Neuronal stem cell (in vitro differentiated cells): ENCODE measurements around the gene SLC49A3.

Experiments
- DNase-seq: peaks from one replicate; pipeline ENCODE4 v3.0.0-alpha.2; 2013; ENCODE audit warnings: low spot score
- H2AFZ ChIP-seq: one replicate; pipeline ENCODE4 v1.6.1; 2013; ENCODE audit warnings: mild to moderate bottlenecking, low read length, inconsistent platforms
- H2AK5ac ChIP-seq: 2 replicates; pipeline ENCODE4 v1.6.1; 2013; ENCODE audit warnings: low read depth, mild to moderate bottlenecking, inconsistent platforms, low read length, moderate library complexity, mixed read lengths
- H2BK120ac ChIP-seq: 2 replicates; pipeline ENCODE4 v1.6.1; 2013; ENCODE audit warnings: low read depth, mild to moderate bottlenecking, inconsistent platforms, low read length, moderate library complexity, mixed read lengths
- H2BK12ac ChIP-seq: one replicate; pipeline ENCODE4 v1.6.1; 2013; ENCODE audit warnings: low read length, inconsistent platforms
- H2BK15ac ChIP-seq: 2 replicates; pipeline ENCODE4 v1.6.1; 2013; ENCODE audit warnings: mild to moderate bottlenecking, low read length, inconsistent platforms, mixed read lengths
- H2BK5ac ChIP-seq: one replicate; pipeline ENCODE4 v1.6.1; 2013; ENCODE audit warnings: inconsistent platforms, mild to moderate bottlenecking, low read length, moderate library complexity
- H3K14ac ChIP-seq: one replicate; pipeline ENCODE4 v1.6.1; 2013; ENCODE audit warnings: low read length, inconsistent platforms
- H3K18ac ChIP-seq: 2 replicates; pipeline ENCODE4 v1.6.1; 2013; ENCODE audit warnings: low read length, inconsistent platforms
- H3K23ac ChIP-seq: 2 replicates; pipeline ENCODE4 v1.6.1; 2013; ENCODE audit warnings: low read depth, mild to moderate bottlenecking, mixed read lengths, low read length, inconsistent platforms; ENCODE audit not compliant: poor library complexity
- H3K27ac ChIP-seq: replicated peaks from 3 replicates; pipeline ENCODE4 v1.5.1; 2013; ENCODE audit warnings: low read length, inconsistent platforms
- H3K27me3 ChIP-seq, 3 experiments: 2 replicates each; pipeline ENCODE4 v1.6.1; 2013; ENCODE audit warnings: low read length in 3 of 3, mild to moderate bottlenecking in 2 of 3, inconsistent platforms in 1 of 3, low read depth in 1 of 3, mixed read lengths in 1 of 3, moderate library complexity in 1 of 3; ENCODE audit not compliant: control insufficient read depth in 3 of 3, insufficient read depth in 3 of 3
- H3K36me3 ChIP-seq, 2 donors: replicated peaks in 1 of 2; 2 replicates each; pipeline ENCODE4 v1.6.1; 2013; ENCODE audit warnings: low read length in 2 of 2; ENCODE audit not compliant: control insufficient read depth in 2 of 2, insufficient read depth in 2 of 2
- H3K4ac ChIP-seq: 2 replicates; pipeline ENCODE4 v1.6.1; 2013; ENCODE audit warnings: inconsistent platforms, mild to moderate bottlenecking, low read length, moderate library complexity
- H3K4me1 ChIP-seq, 2 donors: 1 replicate in 1 of 2; 2 replicates in 1 of 2; pipeline ENCODE4 v1.6.1; 2013; ENCODE audit warnings: low read length in 2 of 2, low read depth in 1 of 2; ENCODE audit not compliant: control insufficient read depth in 2 of 2, insufficient read depth in 1 of 2
- H3K4me2 ChIP-seq: one replicate; pipeline ENCODE4 v1.6.1; 2013; ENCODE audit warnings: mild to moderate bottlenecking, low read length, inconsistent platforms; ENCODE audit not compliant: insufficient read depth, poor library complexity, severe bottlenecking
- H3K4me3 ChIP-seq, 2 donors: 2 replicates each; pipeline ENCODE4 v1.5.1; 2013; ENCODE audit warnings: low read length in 2 of 2, mild to moderate bottlenecking in 2 of 2, inconsistent platforms in 1 of 2, moderate library complexity in 1 of 2
- H3K79me1 ChIP-seq: one replicate; pipeline ENCODE4 v1.6.1; 2013; ENCODE audit warnings: low read depth, mild to moderate bottlenecking, inconsistent platforms, low read length, moderate library complexity
- H3K9ac ChIP-seq: one replicate; pipeline ENCODE4 v1.6.1; 2013; ENCODE audit warnings: mild to moderate bottlenecking, low read depth, low read length, inconsistent platforms; ENCODE audit not compliant: poor library complexity
- H3K9me3 ChIP-seq, 2 donors: replicated peaks in 1 of 2; 2 replicates each; pipeline versions ENCODE3 to v1.6.1; 2013; ENCODE audit warnings: low read length in 2 of 2, mild to moderate bottlenecking in 2 of 2, inconsistent platforms in 1 of 2, low read depth in 1 of 2, mixed read lengths in 1 of 2, moderate library complexity in 1 of 2; ENCODE audit not compliant: control insufficient read depth in 2 of 2, insufficient read depth in 1 of 2
- H4K8ac ChIP-seq: one replicate; pipeline ENCODE4 v1.6.1; 2013; ENCODE audit warnings: low read depth, mild to moderate bottlenecking, inconsistent platforms, low read length, moderate library complexity
- H4K91ac ChIP-seq: one replicate; pipeline ENCODE4 v1.6.1; 2013; ENCODE audit warnings: low read length, low read depth, mild to moderate bottlenecking, inconsistent platforms; ENCODE audit not compliant: poor library complexity
- WGBS, 2 donors: extraction: QIAGEN DNeasy Blood & Tissue Kit; methylation state at CpG; one replicate each; pipeline ENCODE4 v1.1.7; 2013; ENCODE audit warnings: missing lambda C conversion rate in 2 of 2, mixed read lengths in 1 of 2; ENCODE audit not compliant: insufficient read length in 2 of 2, insufficient replicate concordance in 1 of 2; ENCODE audit errors: extremely low coverage in 2 of 2; 5-methylcytosine and 5-hydroxymethylcytosine counted together

SLC49A3 gene

DNA sequence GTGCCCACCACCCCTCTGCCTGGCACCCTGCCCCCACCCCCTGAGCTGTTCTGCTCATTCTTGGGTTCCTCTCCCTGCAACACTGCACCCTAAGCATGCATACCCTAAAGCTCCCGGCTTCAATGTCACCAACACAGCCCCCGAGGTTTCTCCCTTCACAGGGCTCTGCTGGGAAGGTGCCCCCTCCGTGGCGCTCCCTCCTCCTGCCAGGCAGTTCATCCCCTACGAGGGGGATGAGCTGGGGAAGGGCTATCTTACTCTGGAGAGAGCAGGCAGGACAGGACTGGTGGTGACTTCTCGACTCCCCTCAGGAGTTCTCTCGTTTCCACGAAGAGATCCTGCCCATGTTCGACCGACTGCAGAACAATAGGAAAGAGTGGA lies 21.4 kb downstream of the SLC49A3 start:
- peaks cover 0 to 6% of the 10 kb centered on the region in 2 donors for H3K4me1 ChIP-seq
- peak overlapping the region; percentile 70 for H2AK5ac ChIP-seq
- no peak overlapping the region for H4K8ac ChIP-seq
- peaks cover 2% of the 10 kb centered on the region for H3K79me1 ChIP-seq
- H3K14ac ChIP-seq = no peak overlapping the region
- no peak overlapping the region for H3K18ac ChIP-seq
- peaks cover 0 to 19% (median 0%) of the 10 kb centered on the region in 3 experiments for H3K27me3 ChIP-seq
- no peak overlapping the region for H2BK120ac ChIP-seq
- DNase-seq = no peak
- WGBS, 2 donors = no CpG with 5 or more reads among the region's 10 CpGs
- H2AFZ ChIP-seq = no peak overlapping the region
- H3K36me3 ChIP-seq = peaks cover 15 to 19% of the 10 kb centered on the region in 2 donors
- no peak overlapping the region for H3K4me3 ChIP-seq
- H3K9ac ChIP-seq = no peak overlapping the region
- H3K4ac ChIP-seq = no peak overlapping the region
- peaks cover 0 to 2% of the 10 kb centered on the region in 2 donors for H3K9me3 ChIP-seq
- no peak overlapping the region for H2BK5ac ChIP-seq
- H3K23ac ChIP-seq = no peak overlapping the region
- no peak overlapping the region for H2BK15ac ChIP-seq
- no peak overlapping the region for H3K4me2 ChIP-seq
- no peak overlapping the region for H4K91ac ChIP-seq
- no peak overlapping the region for H2BK12ac ChIP-seq
- H3K27ac ChIP-seq = no peak overlapping the region

- no peak overlapping the region for H3K9ac ChIP-seq
- H2BK12ac ChIP-seq = no peak overlapping the region
- H3K79me1 ChIP-seq = peaks cover 2% of the 10 kb centered on the region
- H4K8ac ChIP-seq = no peak overlapping the region
- peaks cover 0 to 6% of the 10 kb centered on the region in 2 donors for H3K4me1 ChIP-seq
- H2BK5ac ChIP-seq = peak overlapping the region; percentile 66
- no peak overlapping the region for H3K14ac ChIP-seq
- peak overlapping the region; percentile 70 for H2AK5ac ChIP-seq
- no CpG with 5 or more reads among the region's 28 CpGs for WGBS, 2 donors
- no peak overlapping the region for H2BK15ac ChIP-seq
- H3K23ac ChIP-seq = no peak overlapping the region
- peaks cover 0 to 19% (median 0%) of the 10 kb centered on the region in 3 experiments for H3K27me3 ChIP-seq
- H2AFZ ChIP-seq = peak overlapping the region; percentile 69
- H3K4ac ChIP-seq = no peak overlapping the region
- H3K36me3 ChIP-seq = peaks cover 11 to 13% of the 10 kb centered on the region in 2 donors
- no peak overlapping the region for H2BK120ac ChIP-seq
- H3K4me3 ChIP-seq = no peak overlapping the region
- no peak overlapping the region for H3K18ac ChIP-seq
- H3K27ac ChIP-seq = no peak overlapping the region
- H3K4me2 ChIP-seq = no peak overlapping the region
- H4K91ac ChIP-seq = no peak overlapping the region
- peaks cover 0 to 2% of the 10 kb centered on the region in 2 donors for H3K9me3 ChIP-seq
- no peak for DNase-seq
These were observed 22.0 kb downstream of the SLC49A3 start for GRCh38 chr4:666822-667544.

GRCh38 chr4:666436-666810 lies 22.5 kb downstream of the SLC49A3 start:
- no CpG with 5 or more reads among the region's 22 CpGs for WGBS, 2 donors

DNA sequence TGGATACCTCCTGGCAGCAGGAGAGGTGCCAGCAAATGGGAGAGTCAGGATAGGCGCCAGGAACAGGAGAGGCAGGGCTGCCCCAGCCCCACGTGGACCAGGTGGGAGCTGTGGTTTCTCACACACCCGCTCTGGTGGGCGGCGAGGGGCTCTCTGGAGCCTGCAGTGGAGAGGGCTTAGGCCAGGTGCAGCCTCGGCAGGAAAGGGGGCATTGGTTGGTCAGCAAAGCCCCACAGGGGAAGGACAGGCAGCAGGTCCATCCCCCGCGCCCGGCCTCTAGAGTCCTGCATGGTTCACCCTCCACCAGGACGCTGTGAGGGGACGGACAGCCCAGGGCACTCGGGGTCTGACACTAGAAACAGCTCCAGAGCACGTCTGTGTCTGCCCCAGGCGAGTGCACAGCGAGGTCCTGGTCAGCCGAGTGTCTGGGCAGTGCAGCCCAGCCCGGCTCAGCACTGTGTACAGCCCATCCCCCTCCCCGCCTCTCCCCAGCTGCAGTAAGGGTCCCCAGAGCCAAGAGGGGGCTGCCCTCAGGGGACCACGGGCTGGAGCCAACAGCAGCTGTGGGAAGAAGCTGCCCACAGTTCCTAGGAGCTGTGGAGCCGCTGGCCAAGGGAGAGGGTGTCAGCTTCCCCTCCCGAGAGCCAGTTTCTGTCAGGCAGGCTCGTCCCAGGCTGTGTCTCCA lies 23.1 kb downstream of the SLC49A3 start:
- H4K8ac ChIP-seq = no peak overlapping the region
- no peak overlapping the region for H2BK12ac ChIP-seq
- H3K27ac ChIP-seq = no peak overlapping the region
- H3K79me1 ChIP-seq = peaks cover 2% of the 10 kb centered on the region
- no peak overlapping the region for H3K18ac ChIP-seq
- peak overlapping the region; percentile 71 for H3K14ac ChIP-seq
- H2BK5ac ChIP-seq = peak overlapping the region; percentile 66
- H2AFZ ChIP-seq = peak overlapping the region; percentile 69
- DNase-seq = no peak
- H4K91ac ChIP-seq = no peak overlapping the region
- H2BK120ac ChIP-seq = no peak overlapping the region
- H2AK5ac ChIP-seq = peak overlapping the region; percentile 63
- no peak overlapping the region for H3K4ac ChIP-seq
- peaks cover 0 to 2% of the 10 kb centered on the region in 2 donors for H3K9me3 ChIP-seq
- peak overlapping the region; percentile 49 for H2BK15ac ChIP-seq
- WGBS, 2 donors = no CpG with 5 or more reads among the region's 22 CpGs
- H3K23ac ChIP-seq = peak overlapping the region; percentile 34
- no peak overlapping the region for H3K4me2 ChIP-seq
- no peak overlapping the region for H3K4me3 ChIP-seq
- H3K36me3 ChIP-seq = peaks cover 2 to 4% of the 10 kb centered on the region in 2 donors
- H3K4me1 ChIP-seq = peaks cover 0 to 6% of the 10 kb centered on the region in 2 donors
- H3K9ac ChIP-seq = peak overlapping the region; percentile 70
- peaks cover 0 to 19% (median 0%) of the 10 kb centered on the region in 3 experiments for H3K27me3 ChIP-seq

More at GRCh38 chr4:666436-666810, 22.5 kb downstream of the SLC49A3 start:
- Histone ChIP-seq H3K4me1 (peaks cover 0 to 6% of the 10 kb centered on the region in 2 donors), H3K18ac (peak overlapping the region; percentile 28), H4K91ac (no peak overlapping the region), H3K23ac (no peak overlapping the region), H3K14ac (peak overlapping the region; percentile 71), H2BK15ac (no peak overlapping the region), H2BK120ac (no peak overlapping the region), H3K27ac (no peak overlapping the region), H3K4ac (no peak overlapping the region), H3K4me3 (peak overlapping the region in 1 of 2 donors; percentile 10), H3K36me3 (peaks cover 6 to 7% of the 10 kb centered on the region in 2 donors), H3K27me3 (peaks cover 0 to 19% (median 0%) of the 10 kb centered on the region in 3 experiments), H3K9me3 (peaks cover 0 to 2% of the 10 kb centered on the region in 2 donors), H2AK5ac (peak overlapping the region; percentile 35), H2AFZ (peak overlapping the region; percentile 69), H3K4me2 (no peak overlapping the region), H3K9ac (peak overlapping the region; percentile 70), H2BK5ac (peak overlapping the region; percentile 66), H2BK12ac (no peak overlapping the region), H4K8ac (no peak overlapping the region), H3K79me1 (peaks cover 2% of the 10 kb centered on the region)
- DNase-seq = no peak
